Endothelial cell of umbilical vein (primary cell): ENCODE results near the gene CHI3L2. TPM values are rescaled to one million over a fixed set of nuclear protein-coding genes. Genes with fewer than 3 reads are reported as not detected.

Experiments used
- BruUV-seq: library from RNA; stranded (reverse); fragments of 400-500 nt; replicated peaks from 2 replicates; lab custom pipeline; 2021; lab: Mats Ljungman, UMichigan
- CTCF ChIA-PET: fragments of 300-600, 350-600 bp; sonication (Branson Sonifier 250); formaldehyde crosslinking; loops from one replicate; lab custom pipeline; 2021; ENCODE audit warnings: antibody characterized with exemption, inconsistent platforms; lab: Charles Lee
- POLR2A ChIA-PET: fragments of 300-600, 350-600 bp; sonication (Branson Sonifier 250); formaldehyde crosslinking; loops from one replicate; lab custom pipeline; 2021; ENCODE audit warnings: antibody characterized with exemption, inconsistent platforms; lab: Charles Lee
- DNase-seq: peaks from one replicate; pipeline ENCODE4 v3.0.0-alpha.2; 2011; ENCODE audit warnings: low read depth, low spot score
- FAIRE-seq: peaks from 2 replicates; lab custom pipeline; 2011; peaks lifted over from hg19 to GRCh38; lab: Jason Lieb, UNC
- H2AFZ ChIP-seq: 2 replicates; pipeline ENCODE4 v1.6.0; 2012; ENCODE audit warnings: low read depth, low read length, control low read depth, inconsistent platforms
- H3K27ac ChIP-seq: 2 replicates; pipeline ENCODE4 v1.5.1; 2011; ENCODE audit warnings: low read depth, mild to moderate bottlenecking, control low read depth, low read length, moderate library complexity; ENCODE audit not compliant: insufficient read depth
- H3K27me3 ChIP-seq, 2 experiments: 2 replicates each; pipeline versions ENCODE4 v1.6.0 to v1.6.1; 2011; ENCODE audit warnings: low read length in 2 of 2, mixed read lengths in 1 of 2; ENCODE audit not compliant: control insufficient read depth in 2 of 2, insufficient read depth in 2 of 2
- H3K36me3 ChIP-seq, 2 experiments: 2 replicates in 1 of 2; 3 replicates in 1 of 2; pipeline ENCODE4 v1.5.1; 2011; ENCODE audit warnings: low read length in 2 of 2, mild to moderate bottlenecking in 1 of 2, moderate library complexity in 1 of 2; ENCODE audit not compliant: control insufficient read depth in 2 of 2, insufficient read depth in 2 of 2; ENCODE audit errors: extremely low read depth in 1 of 2
- H3K4me1 ChIP-seq: 3 replicates; pipeline ENCODE4 v1.5.1; 2011; ENCODE audit warnings: mild to moderate bottlenecking, low read length; ENCODE audit not compliant: control insufficient read depth, insufficient read depth; ENCODE audit errors: extremely low read depth
- H3K4me2 ChIP-seq: 2 replicates; pipeline ENCODE4 v1.6.1; 2011; ENCODE audit warnings: low read length, control low read depth, mixed read lengths; ENCODE audit not compliant: insufficient read depth
- H3K4me3 ChIP-seq, 3 experiments: fragments of 200-600 bp in 1 of 3; sonication (generic), shearing (Covaris generic) in 1 of 3; replicated peaks in 1 of 3; 2 replicates each; pipeline ENCODE4 v1.5.1; 2011 to 2016; ENCODE audit warnings: control low read depth in 3 of 3, low read length in 3 of 3, mild to moderate bottlenecking in 2 of 3, inconsistent platforms in 1 of 3, low read depth in 1 of 3, moderate library complexity in 1 of 3; ENCODE audit not compliant: insufficient read depth in 1 of 3
- H3K79me2 ChIP-seq: 2 replicates; pipeline ENCODE4 v1.6.0; 2012; ENCODE audit warnings: low read length, inconsistent platforms; ENCODE audit not compliant: control insufficient read depth, insufficient read depth
- H3K9ac ChIP-seq: replicated peaks from 2 replicates; pipeline ENCODE3; 2011; ENCODE audit warnings: low read length, control low read depth; ENCODE audit not compliant: insufficient read depth; ENCODE audit errors: extremely low read depth
- H3K9me1 ChIP-seq: replicated peaks from 3 replicates; pipeline ENCODE4 v1.6.0; 2011; ENCODE audit warnings: mild to moderate bottlenecking, low read length; ENCODE audit not compliant: control insufficient read depth, insufficient read depth; ENCODE audit errors: extremely low read depth
- H3K9me3 ChIP-seq: replicated peaks from 2 replicates; pipeline ENCODE4 v1.5.1; 2012; ENCODE audit warnings: low read length, inconsistent platforms; ENCODE audit not compliant: control insufficient read depth, insufficient read depth
- H4K20me1 ChIP-seq: replicated peaks from 2 replicates; pipeline ENCODE3; 2011; ENCODE audit warnings: mild to moderate bottlenecking, low read length; ENCODE audit not compliant: control insufficient read depth, insufficient read depth; ENCODE audit errors: extremely low read depth
- CTCF ChIP-seq, 2 donors: IDR thresholded peaks; 1 replicate in 1 of 2; 2 replicates in 1 of 2; pipeline ENCODE4 v1.5.1; 2011; ENCODE audit warnings: low read length in 2 of 2, mild to moderate bottlenecking in 2 of 2, moderate library complexity in 2 of 2, control low read depth in 1 of 2, inconsistent platforms in 1 of 2, low read depth in 1 of 2; ENCODE audit not compliant: insufficient read depth in 1 of 2; ENCODE audit errors: extremely low read depth in 1 of 2
- EZH2 ChIP-seq: IDR thresholded peaks from 2 replicates; pipeline ENCODE4 v1.6.1; 2012; ENCODE audit warnings: borderline replicate concordance, low read depth, mild to moderate bottlenecking, moderate library complexity, low read length, inconsistent platforms; ENCODE audit not compliant: severe bottlenecking
- FOS ChIP-seq: IDR thresholded peaks from 2 replicates; pipeline ENCODE4 v1.6.1; 2011; ENCODE audit warnings: mild to moderate bottlenecking, low read length, moderate library complexity, borderline replicate concordance; ENCODE audit not compliant: insufficient read depth
- GATA2 ChIP-seq: IDR thresholded peaks from 2 replicates; pipeline ENCODE4 v1.7.0; 2011; ENCODE audit warnings: low read depth, mild to moderate bottlenecking, moderate library complexity, mixed read lengths, low read length; ENCODE audit not compliant: insufficient read length, insufficient read depth
- JUN ChIP-seq: IDR thresholded peaks from 2 replicates; pipeline ENCODE4 v1.6.1; 2011; ENCODE audit warnings: borderline replicate concordance, low read depth; ENCODE audit not compliant: insufficient read length, insufficient read depth
- MAX ChIP-seq: IDR thresholded peaks from 2 replicates; pipeline ENCODE4 v1.6.1; 2011; ENCODE audit not compliant: insufficient read depth, insufficient read length
- MYC ChIP-seq: IDR thresholded peaks from one replicate; pipeline ENCODE4 v1.6.1; 2011; ENCODE audit warnings: mild to moderate bottlenecking, low read depth, low read length
- POLR2A ChIP-seq: IDR thresholded peaks from 2 replicates; pipeline ENCODE4 v1.6.1; 2012; ENCODE audit warnings: low read depth, mild to moderate bottlenecking, control low read depth, low read length
- POLR2AphosphoS5 ChIP-seq: IDR thresholded peaks from 2 replicates; pipeline ENCODE4 v1.6.1; 2012; ENCODE audit warnings: low read depth, mild to moderate bottlenecking, control low read depth, low read length, moderate library complexity; ENCODE audit not compliant: insufficient read depth
- dilution Hi-C: fragments of 300-500 bp; cut with MboI; formaldehyde crosslinking; loops from one replicate; pipeline ENCODE4 v1.15.0; 2019; ENCODE audit warnings: low sequenced_read_pairs; ENCODE audit not compliant: extremely low pct_ligation_motif_present
- intact Hi-C: fragments of 100-400 bp; cut with micrococcal nuclease; formaldehyde crosslinking; loops from one replicate; pipeline ENCODE4 v1.10.0; 2022
- polyA plus RNA-seq, 4 experiments: library from polyadenylated mRNA; depleted of rRNA in 3 of 4; stranded (reverse) in 3 of 4; unstranded in 1 of 4; fragments of >200 nt; gene quantifications; 2 replicates each; pipeline versions ENCODE4 v1.2.1 to v1.2.3, GENCODE V29; 2011 to 2012; ENCODE audit warnings: missing spikeins in 1 of 4
- total RNA-seq: library from RNA; stranded (reverse); gene quantifications from 2 replicates; pipeline ENCODE4 v1.2.3, GENCODE V29; 2021

CHI3L2 gene
- total and polyA plus RNA-seq, 2 donors (not counting 3 experiments of a cell fraction or from before 2014, with no cell fraction given) = not detected

- POLR2A ChIA-PET = no interaction called here
- H3K4me1 ChIP-seq = no peaks in the 10 kb centered on the region
- no peak overlapping the region for H2AFZ ChIP-seq
- no peak for TF ChIP-seq JUN
- TF ChIP-seq EZH2 = no peak
- TF ChIP-seq GATA2 = no peak
- TF ChIP-seq POLR2AphosphoS5 = no peak
- TF ChIP-seq FOS = no peak
- no peak for TF ChIP-seq MAX
- no peak for TF ChIP-seq CTCF (IDR thresholded peaks at IDR 0.05; ENCODE audit: extremely low read depth in 1 of 2, insufficient read depth in 1 of 2, low read depth in 1 of 2, low read length in 2 of 2)
- TF ChIP-seq POLR2A = no peak
- TF ChIP-seq MYC = no peak
- FAIRE-seq = no peak
- H3K36me3 ChIP-seq = no peaks in the 10 kb centered on the region
- no peaks in the 10 kb centered on the region for H3K9me3 ChIP-seq
- no peak overlapping the region for H3K9ac ChIP-seq
- H3K4me3 ChIP-seq = no peak overlapping the region
- no TSS peak for BruUV-seq
- H4K20me1 ChIP-seq = no peaks in the 10 kb centered on the region
- intact Hi-C loops = no loop called here
- no peak overlapping the region for H3K27ac ChIP-seq
- dilution Hi-C loops = no loop called here
- DNase-seq = no peak
- no peaks in the 10 kb centered on the region for H3K79me2 ChIP-seq
- no peaks in the 10 kb centered on the region for H3K9me1 ChIP-seq
- CTCF ChIA-PET = no interaction called here
- no peak overlapping the region for H3K4me2 ChIP-seq
- H3K27me3 ChIP-seq = no peaks in the 10 kb centered on the region
These were observed 24.1 kb downstream of the CHI3L2 start for GRCh38 chr1:111251570-111251969.
